Naive thymus-derived CD4-positive, alpha-beta T cell (primary cell): ENCODE results near the gene LYRM9. TPM values are rescaled to one million over a fixed set of nuclear protein-coding genes. Genes with fewer than 3 reads are reported as not detected.
"Not testable (repeated sequence)": the region's sequence is repeated elsewhere in the genome, so short reads cannot be mapped to it uniquely, and the experiment has no call there.

Experiments used
- ATAC-seq: fragments of 150-1000 bp; cut with Tn5 transposase; 2 replicates; pipeline ENCODE4 v1.10.0; 2021; ENCODE audit warnings: mild to moderate bottlenecking, moderate library complexity
- CTCF ChIA-PET: fragments of 350-600 bp; sonication (Branson Sonifier 250); formaldehyde crosslinking; loops from one replicate; lab custom pipeline; 2021; ENCODE audit warnings: antibody characterized with exemption; lab: Charles Lee
- POLR2A ChIA-PET: fragments of 350-600 bp; sonication (Branson Sonifier 250); formaldehyde crosslinking; loops from one replicate; lab custom pipeline; 2021; ENCODE audit warnings: antibody characterized with exemption, inconsistent platforms; lab: Charles Lee
- DNase-seq, 9 donors: peaks; one replicate each; pipeline versions ENCODE4 v3.0.0 to v3.0.0-alpha.2; 2020 to 2022; ENCODE audit warnings: mixed read lengths in 1 of 9
- H3K27ac ChIP-seq: one replicate; pipeline ENCODE4 v1.7.0; 2013; ENCODE audit warnings: mild to moderate bottlenecking, low read depth, low read length, moderate library complexity
- H3K27me3 ChIP-seq, 2 donors: one replicate each; pipeline ENCODE4 v1.7.0; 2013; ENCODE audit warnings: low read length in 2 of 2, mild to moderate bottlenecking in 2 of 2, moderate library complexity in 2 of 2; ENCODE audit not compliant: control insufficient read depth in 2 of 2, insufficient read depth in 2 of 2
- H3K36me3 ChIP-seq, 3 experiments: 1 replicate in 2 of 3; 2 replicates in 1 of 3; pipeline ENCODE4 v1.7.0; 2013; ENCODE audit warnings: low read length in 3 of 3, mild to moderate bottlenecking in 3 of 3, moderate library complexity in 1 of 3; ENCODE audit not compliant: insufficient read depth in 3 of 3, control insufficient read depth in 2 of 3
- H3K4me1 ChIP-seq, 2 donors: one replicate each; pipeline ENCODE4 v1.7.0; 2013; ENCODE audit warnings: low read length in 2 of 2, mild to moderate bottlenecking in 2 of 2, moderate library complexity in 1 of 2; ENCODE audit not compliant: control insufficient read depth in 2 of 2, insufficient read depth in 2 of 2
- H3K4me3 ChIP-seq: 2 replicates; pipeline ENCODE4 v1.7.0; 2013; ENCODE audit warnings: mild to moderate bottlenecking, low read length
- H3K9me3 ChIP-seq, 3 experiments: 1 replicate in 2 of 3; 2 replicates in 1 of 3; pipeline ENCODE4 v1.7.0; 2013; ENCODE audit warnings: low read length in 3 of 3; ENCODE audit not compliant: control insufficient read depth in 2 of 3
- H3K27ac Mint-ChIP-seq, 9 donors: one replicate each; pipeline ENCODE4 v1.8.0; 2020 to 2022; ENCODE audit warnings: mixed read lengths in 9 of 9, mild to moderate bottlenecking in 8 of 9, moderate library complexity in 5 of 9, inconsistent platforms in 2 of 9
- H3K27me3 Mint-ChIP-seq, 5 donors: one replicate each; pipeline ENCODE4 v1.8.0; 2021 to 2022; ENCODE audit warnings: mixed read lengths in 5 of 5, mild to moderate bottlenecking in 1 of 5
- H3K36me3 Mint-ChIP-seq, 5 donors: one replicate each; pipeline ENCODE4 v1.8.0; 2020 to 2022; ENCODE audit warnings: mixed read lengths in 5 of 5, mild to moderate bottlenecking in 3 of 5, inconsistent platforms in 1 of 5
- H3K4me1 Mint-ChIP-seq, 7 donors: one replicate each; pipeline ENCODE4 v1.8.0; 2020 to 2022; ENCODE audit warnings: mixed read lengths in 7 of 7, mild to moderate bottlenecking in 3 of 7, inconsistent platforms in 1 of 7
- H3K4me3 Mint-ChIP-seq, 10 donors: one replicate each; pipeline ENCODE4 v1.8.0; 2020 to 2022; ENCODE audit warnings: mild to moderate bottlenecking in 10 of 10, mixed read lengths in 10 of 10, moderate library complexity in 6 of 10, inconsistent platforms in 2 of 10
- H3K9me3 Mint-ChIP-seq, 11 donors: one replicate each; pipeline ENCODE4 v1.8.0; 2020 to 2022; ENCODE audit warnings: mixed read lengths in 11 of 11, mild to moderate bottlenecking in 4 of 11, inconsistent platforms in 1 of 11, moderate library complexity in 1 of 11
- intact Hi-C, 2 donors: fragments of 100-400 bp; cut with micrococcal nuclease; formaldehyde crosslinking; loops; one replicate each; pipeline ENCODE4 v1.15.1; 2023
- polyA plus RNA-seq, 2 donors: library from polyadenylated mRNA; unstranded; fragments of 300-500 nt; fragmentation: Illumina TruSeq; gene quantifications; one replicate each; pipeline ENCODE4 v1.2.3, GENCODE V29; 2021
- total RNA-seq, 6 experiments: library from RNA in 5 of 6; stranded (reverse) in 5 of 6; gene quantifications; 1 replicate in 5 of 6; 2 replicates in 1 of 6; pipeline ENCODE4 v1.2.3 and lab custom pipeline; 2021 to 2026

LYRM9 gene
- total and polyA plus RNA-seq, 7 experiments from 2014 or later = 4.2 to 33.0 (median 18.3) TPM

DNA sequence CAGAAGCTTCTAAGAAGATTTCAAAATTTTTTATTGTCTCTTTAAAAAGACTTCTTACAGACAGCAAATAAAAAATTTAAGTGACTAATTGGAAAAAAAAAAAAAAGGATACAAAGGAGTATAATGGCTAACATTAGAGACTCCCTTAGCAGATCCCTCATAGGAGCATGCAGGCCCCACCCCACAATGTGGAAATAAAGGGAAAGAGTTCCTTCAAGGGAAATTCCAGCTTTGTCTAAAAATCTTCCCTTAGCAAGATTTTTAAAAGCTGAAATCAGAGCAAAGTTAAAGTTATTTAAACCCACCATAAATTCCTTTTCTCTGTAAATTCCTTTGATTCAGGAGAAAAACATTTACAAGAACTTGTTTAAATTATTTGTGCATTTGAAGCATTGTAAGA, 60.3 kb downstream of the LYRM9 start:
- H3K4me3 Mint-ChIP-seq = no peak overlapping the region
- ChIA-PET CTCF (no interaction called here), POLR2A (no interaction called here)

DNA sequence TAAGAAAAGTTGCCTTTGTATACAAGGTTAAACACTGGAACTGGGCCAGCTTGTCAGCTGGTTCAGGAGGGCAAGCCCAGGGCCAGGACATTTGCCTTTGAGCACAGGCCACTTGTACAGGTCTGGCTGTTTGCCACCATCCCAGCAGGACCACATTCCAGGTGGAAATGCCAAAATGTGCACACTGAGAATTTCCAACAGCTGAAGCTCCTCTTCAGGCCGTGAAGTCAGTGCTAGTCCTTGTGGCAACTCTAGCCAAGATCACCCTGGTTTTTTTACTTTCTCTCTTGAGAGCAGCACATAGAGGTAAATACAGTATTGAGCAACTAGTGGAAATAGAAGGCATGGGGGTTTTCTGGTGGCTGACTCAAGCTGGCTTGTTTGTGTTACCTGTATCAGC, 63.3 kb downstream of the LYRM9 start:
- DNase-seq, intact Hi-C loops, ATAC-seq, POLR2A ChIA-PET, H3K36me3 ChIP-seq, H3K9me3 ChIP-seq, H3K36me3 Mint-ChIP-seq, H3K4me1 Mint-ChIP-seq, H3K4me3 Mint-ChIP-seq, H3K4me1 ChIP-seq, H3K4me3 ChIP-seq, H3K9me3 Mint-ChIP-seq, H3K27ac ChIP-seq, H3K27ac Mint-ChIP-seq, H3K27me3 ChIP-seq, CTCF ChIA-PET: not testable (repeated sequence)
- H3K27me3 Mint-ChIP-seq = peaks cover 6 to 16% (median 10%) of the 10 kb centered on the region in 5 donors

More for the DNA sequence above, 60.3 kb downstream of the LYRM9 start:
- H3K4me1 Mint-ChIP-seq = peaks cover 0 to 3% (median 0%) of the 10 kb centered on the region in 7 donors
- no peak overlapping the region for H3K27ac Mint-ChIP-seq
- Histone ChIP-seq H3K4me3 (no peak overlapping the region), H3K27me3 (no peaks in the 10 kb centered on the region), H3K4me1 (no peaks in the 10 kb centered on the region), H3K9me3 (no peaks in the 10 kb centered on the region), H3K27ac (no peak overlapping the region), H3K36me3 (no peaks in the 10 kb centered on the region)
- ATAC-seq (no peak), DNase-seq (no peak)
- H3K27me3 Mint-ChIP-seq = peaks cover 0 to 8% (median 7%) of the 10 kb centered on the region in 5 donors
- intact Hi-C loops = no loop called here
- H3K9me3 Mint-ChIP-seq = peaks cover 0 to 8% (median 2%) of the 10 kb centered on the region in 11 donors
- peaks cover 0 to 4% (median 3%) of the 10 kb centered on the region in 5 donors for H3K36me3 Mint-ChIP-seq

DNA sequence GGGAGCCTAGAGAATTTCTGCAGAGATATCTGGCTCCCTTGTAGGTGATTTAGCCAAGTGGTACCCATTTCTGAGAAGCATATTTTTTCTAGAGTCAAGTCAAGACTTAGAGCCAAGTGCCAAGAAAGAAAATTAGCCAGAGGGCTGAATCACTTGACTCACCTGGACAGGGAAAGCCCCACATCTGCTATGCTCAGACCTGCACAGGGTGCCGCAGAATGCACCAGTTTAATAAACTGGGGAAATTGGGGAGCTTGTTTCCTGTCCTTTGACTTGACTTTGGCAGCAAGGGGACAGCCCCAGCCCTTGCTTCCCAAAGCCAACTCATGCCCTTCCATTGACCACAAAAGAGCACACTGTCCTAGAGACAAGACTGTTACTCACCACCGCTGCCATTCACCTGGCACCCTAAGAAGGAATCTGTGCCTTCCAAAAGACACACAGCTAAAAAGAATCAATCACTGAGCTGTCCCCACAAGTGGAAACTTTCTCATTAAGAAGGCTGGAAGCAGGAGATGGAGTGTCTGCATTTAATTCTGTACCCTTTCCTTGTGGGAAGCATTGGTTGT, 63.9 kb downstream of the LYRM9 start:
- intact Hi-C loops, H3K4me1 Mint-ChIP-seq, H3K9me3 Mint-ChIP-seq, H3K27ac ChIP-seq, DNase-seq, H3K4me1 ChIP-seq, H3K9me3 ChIP-seq, H3K36me3 ChIP-seq, POLR2A ChIA-PET, H3K4me3 Mint-ChIP-seq, H3K36me3 Mint-ChIP-seq, ATAC-seq, H3K27me3 ChIP-seq, H3K27ac Mint-ChIP-seq, CTCF ChIA-PET, H3K4me3 ChIP-seq: not testable (repeated sequence)
- peaks cover 6 to 16% (median 10%) of the 10 kb centered on the region in 5 donors for H3K27me3 Mint-ChIP-seq

Other genes with a start within 250 kb of the LYRM9 start
- under 1 TPM in 3 of 5 experiments, not detected in 2; 0.11 to 0.30 (median 0.16) TPM for gene NOS2, start 92.8 kb downstream of the LYRM9 start, total RNA-seq
- gene NOS2, start 92.8 kb downstream of the LYRM9 start, polyA plus RNA-seq = not detected
- gene NLK, start 149.3 kb upstream of the LYRM9 start, total RNA-seq = 10 to 100 TPM; 12.9 to 19.2 (median 18.0) TPM
- gene NLK, start 149.3 kb upstream of the LYRM9 start, polyA plus RNA-seq = 1 to 10 TPM; 1.0 to 2.1 TPM